WI38 (cell line): ENCODE data around the gene USP6.
"Not testable (repeated sequence)": the region's sequence is repeated elsewhere in the genome, so short reads cannot be mapped to it uniquely, and the experiment has no call there.

ENCODE experiments used
- H3K4me3 ChIP-seq: 2 replicates; pipeline ENCODE4 v1.5.1; 2011; ENCODE audit warnings: low read depth, mild to moderate bottlenecking, control low read depth, low read length
- CTCF ChIP-seq: IDR thresholded peaks from 2 replicates; pipeline ENCODE4 v1.5.1; 2012; ENCODE audit warnings: low read depth, mild to moderate bottlenecking, control low read depth, low read length

USP6 gene

GRCh38 chr17:5123343-5124124 is 7.7 kb downstream of the USP6 start:
- no peak overlapping the region for H3K4me3 ChIP-seq
- no peak for TF ChIP-seq CTCF

GRCh38 chr17:5124125-5124760 is 8.4 kb downstream of the USP6 start:
- not testable (repeated sequence) for H3K4me3 ChIP-seq

DNA sequence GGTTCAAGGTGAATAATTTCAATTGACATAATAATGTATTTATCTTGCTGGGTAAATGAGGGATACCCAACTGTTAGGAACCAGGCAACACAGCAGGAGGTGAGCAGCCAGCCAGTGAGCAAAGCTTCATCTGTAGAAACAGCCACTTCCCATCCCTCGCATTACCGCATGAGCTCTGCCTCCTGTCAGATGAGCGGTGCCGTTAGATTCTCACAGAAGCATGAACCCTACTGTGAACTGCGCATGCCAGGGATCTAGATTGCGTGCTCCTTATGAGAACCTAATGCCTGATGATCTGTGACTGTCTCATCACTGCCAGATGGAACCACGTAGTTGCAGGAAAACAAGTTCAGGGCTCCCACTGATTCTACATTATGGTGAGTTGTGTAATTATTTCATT is 9.1 kb downstream of the USP6 start:
- not testable (repeated sequence) for H3K4me3 ChIP-seq

GRCh38 chr17:5126719-5127488 is 11.1 kb downstream of the USP6 start:
- no peak for TF ChIP-seq CTCF

DNA sequence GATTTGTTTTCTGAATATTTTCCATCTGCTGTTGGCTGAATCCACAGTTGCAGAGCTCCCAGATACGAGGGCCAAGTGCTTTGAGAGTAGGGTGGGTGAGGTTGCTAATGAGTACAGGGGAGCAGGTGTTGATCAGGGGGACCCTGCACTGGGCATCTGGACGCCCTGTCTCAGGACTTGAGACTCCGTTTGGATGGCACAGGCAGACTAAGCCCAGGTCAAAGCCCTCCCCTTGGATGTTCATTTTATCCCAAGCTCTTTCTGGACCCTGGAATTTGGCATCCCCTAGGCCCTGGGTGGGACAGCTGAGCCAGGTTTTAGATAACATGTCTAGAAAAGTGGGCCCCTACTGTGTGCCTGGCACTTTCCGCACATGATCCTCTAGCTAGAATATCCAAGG is 12.1 kb downstream of the USP6 start:
- TF ChIP-seq CTCF = no peak
- no peak overlapping the region for H3K4me3 ChIP-seq

More at GRCh38 chr17:5126719-5127488, 11.1 kb downstream of the USP6 start:
- H3K4me3 ChIP-seq = no peak overlapping the region

GRCh38 chr17:5128387-5128786 is 12.6 kb downstream of the USP6 start:
- H3K4me3 ChIP-seq = not testable (repeated sequence)

- TF ChIP-seq CTCF = no peak
- no peak overlapping the region for H3K4me3 ChIP-seq
These were observed 13.2 kb downstream of the USP6 start for GRCh38 chr17:5128905-5129535.

DNA sequence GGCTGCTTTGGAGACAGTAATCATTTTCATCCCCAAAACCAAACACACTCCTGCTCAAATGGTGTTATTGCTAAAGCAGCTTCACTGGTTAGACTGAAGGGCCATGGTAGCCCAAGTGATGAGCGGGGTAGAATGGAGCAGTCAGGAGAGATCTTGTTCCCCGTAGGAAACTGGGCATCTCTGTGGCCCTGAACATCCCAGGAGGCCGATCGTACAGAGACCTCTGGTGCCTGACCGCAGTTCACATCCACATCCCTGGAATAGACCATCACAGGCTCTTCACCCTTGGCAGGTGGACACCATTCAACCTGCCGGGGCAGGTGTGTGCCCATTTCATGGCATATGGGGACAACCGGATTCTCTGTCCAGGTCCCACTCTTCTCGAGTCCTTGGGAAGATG is 13.9 kb downstream of the USP6 start:
- H3K4me3 ChIP-seq = not testable (repeated sequence)

DNA sequence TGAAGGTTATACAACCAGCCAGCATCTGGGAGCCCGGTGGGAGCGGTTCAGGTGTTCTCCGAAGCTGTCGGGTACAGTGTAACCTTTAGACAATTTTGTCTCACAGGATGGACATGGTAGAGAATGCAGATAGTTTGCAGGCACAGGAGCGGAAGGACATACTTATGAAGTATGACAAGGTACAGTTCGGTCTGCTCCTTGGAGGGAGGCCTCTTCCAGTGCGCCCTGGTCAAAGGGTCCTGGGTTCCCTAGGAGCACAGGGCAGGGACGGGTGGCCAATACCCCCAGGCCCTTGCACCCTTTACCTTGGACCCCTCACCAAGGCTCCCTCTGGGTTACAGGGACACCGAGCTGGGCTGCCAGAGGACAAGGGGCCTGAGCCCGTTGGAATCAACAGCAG is 14.4 kb downstream of the USP6 start:
- not testable (repeated sequence) for H3K4me3 ChIP-seq

DNA sequence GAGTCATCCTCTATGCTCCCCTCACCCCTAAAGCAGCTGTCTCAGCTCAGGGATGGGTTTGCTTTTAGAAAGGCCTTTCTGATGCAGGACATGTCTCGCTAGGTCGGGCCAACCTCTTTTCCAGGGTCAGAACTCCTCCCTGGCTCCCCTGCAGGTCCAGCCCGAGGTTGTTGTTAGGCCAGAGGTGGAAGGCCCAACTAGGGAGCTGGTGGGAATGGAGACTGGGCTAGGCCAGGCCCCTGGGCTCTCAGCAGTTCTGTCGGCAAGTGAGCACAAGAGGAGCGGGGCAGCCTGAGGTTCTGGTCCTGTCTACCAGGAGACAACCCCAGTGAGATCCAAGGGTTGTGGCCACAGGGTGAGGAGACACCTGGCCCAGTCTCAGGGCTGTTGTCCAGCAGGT is 14.9 kb downstream of the USP6 start:
- not testable (repeated sequence) for H3K4me3 ChIP-seq
